Measurements from ENCODE around the gene C4B.

Gene C4B

DNA sequence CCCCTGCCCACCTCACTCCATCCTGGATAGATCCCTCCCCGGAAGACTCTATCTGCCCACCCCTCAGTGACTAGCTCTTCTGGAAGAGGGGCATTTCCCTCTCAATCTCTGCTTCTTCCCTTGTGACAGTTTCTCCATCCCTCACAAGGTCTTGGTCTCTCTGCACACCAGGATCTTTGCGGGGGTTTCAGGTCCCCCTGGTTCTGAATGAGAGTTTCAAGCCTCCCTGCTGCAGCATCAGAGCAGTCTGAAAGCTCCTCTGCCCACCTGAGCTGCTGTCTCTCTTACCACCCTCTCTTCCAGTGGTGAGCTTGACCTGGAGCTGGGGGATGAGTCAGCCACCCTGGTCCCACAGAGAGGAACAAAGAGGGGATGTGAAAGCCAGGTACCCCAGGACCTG, 70.2 kb downstream of the C4B start:
- DNase-seq: no peak

Data from CD4-positive, alpha-beta T cell treated with Interferon gamma for 1 hour (primary cell).